ENCODE results near the gene LRP11. TPM values are rescaled to one million over a fixed set of nuclear protein-coding genes. Genes with fewer than 3 reads are reported as not detected.

LRP11 gene
- polyA plus RNA-seq, 2 of the 4 experiments (the other 2 are of a cell fraction): 48.9 to 57.7 TPM

- ChIA-PET POLR2A (interaction anchor here (1.4 kb wide), 1 partner anchor 22 kb away, joined by 3 read pairs; no protein-coding TSS in a partner anchor), CTCF (interaction anchor here (0.6 to 2.4 kb wide), 6 partner anchors 9 to 1232 kb away, joined by 3 to 9 read pairs (median 4); no protein-coding TSS in a partner anchor)
- TF ChIP-seq NPAS2 (CRISPR knock-in tag; IDR thresholded peaks at IDR 0.05; ENCODE audit: borderline replicate concordance): no peak
- H3K27ac ChIP-seq: peak overlapping the region; percentile 76 to 92; a peak in 5 of 6 replicates
- WGBS (ENCODE audit: missing lambda C conversion rate): 66% methylated on average over 3 of the region's 3 CpGs
- H3K4me3 ChIP-seq: no peak overlapping the region
- no peak for ATAC-seq
- no peaks in the 10 kb centered on the region for H3K9me3 ChIP-seq
- no peak for DNase-seq (ENCODE audit: low read depth in 1 of 2, low spot score in 1 of 2)
- FAIRE-seq: no peak
- H3K4me2 ChIP-seq: no peak overlapping the region
- peaks cover 50% of the 10 kb centered on the region for H3K4me1 ChIP-seq
Measured at GRCh38 chr6:149885888-149886287, 21.7 kb upstream of the LRP11 start.

- CTCF ChIA-PET: interaction anchor here (1.1 to 2.4 kb wide), 5 partner anchors 18 to 51 kb away, joined by 3 to 9 read pairs (median 3); no protein-coding TSS in a partner anchor
- Histone ChIP-seq H3K4me3 (no peak overlapping the region), H3K4me2 (no peak overlapping the region), H3K27ac (peak overlapping the region in 1 of 2 experiments; percentile 76; a peak in 3 of 6 replicates), H3K4me1 (peaks cover 37% of the 10 kb centered on the region), H3K9me3 (no peaks in the 10 kb centered on the region)
- no peak for FAIRE-seq
- no peak for DNase-seq (ENCODE audit: low read depth in 1 of 2, low spot score in 1 of 2)
- POLR2A ChIA-PET: no interaction called here
- no peak for ATAC-seq
- TF ChIP-seq NPAS2 (CRISPR knock-in tag; IDR thresholded peaks at IDR 0.05; ENCODE audit: borderline replicate concordance) (no peak), RAD21 (conservative IDR thresholded peaks at IDR 0.05 in 1 of 2, IDR thresholded peaks at IDR 0.05 in 1 of 2) (no peak), BCL3 (IDR thresholded peaks at IDR 0.05) (no peak), KDM1A (IDR thresholded peaks at IDR 0.05; ENCODE audit: low read depth) (no peak), CHD4 (IDR thresholded peaks at IDR 0.05; ENCODE audit: borderline replicate concordance) (no peak), GATA3 (IDR thresholded peaks at IDR 0.05; ENCODE audit: borderline replicate concordance) (no peak), HOXA7 (CRISPR knock-in tag; IDR thresholded peaks at IDR 0.05) (no peak), ZSCAN20 (CRISPR knock-in tag; IDR thresholded peaks at IDR 0.05) (no peak), CEBPB (IDR thresholded peaks at IDR 0.05) (no peak), RARB (CRISPR knock-in tag; IDR thresholded peaks at IDR 0.05) (no peak), FOSB (CRISPR knock-in tag; IDR thresholded peaks at IDR 0.05) (no peak), HDAC2 (IDR thresholded peaks at IDR 0.05) (no peak)
- 85% methylated on average over 7 of the region's 7 CpGs for WGBS (ENCODE audit: missing lambda C conversion rate)
Measured at GRCh38 chr6:149884617-149885016, 20.5 kb upstream of the LRP11 start.

DNA sequence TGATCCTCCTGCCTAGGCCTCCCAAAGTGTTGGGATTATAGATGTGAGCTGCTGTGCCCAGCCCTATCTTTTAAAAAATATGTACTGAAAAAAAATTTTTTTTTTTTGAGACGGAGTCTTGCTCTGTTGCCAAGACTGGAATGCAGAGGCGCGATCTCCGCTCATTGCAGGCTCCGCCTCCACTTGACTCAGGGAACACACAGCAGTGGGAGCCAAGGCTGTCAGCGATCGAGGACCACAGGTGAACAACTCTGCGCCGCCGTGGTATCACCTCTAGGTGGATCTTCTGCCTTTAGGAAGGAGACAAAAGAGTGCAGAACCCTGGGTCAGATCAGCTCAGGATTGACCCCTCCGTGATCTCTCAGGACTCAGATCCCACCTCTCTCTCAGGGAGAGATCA lies 20.1 kb upstream of the LRP11 start:
- DNase-seq (ENCODE audit: low read depth in 1 of 2, low spot score in 1 of 2) (no peak), ATAC-seq (no peak), FAIRE-seq (no peak)
- TF ChIP-seq RAD21 (conservative IDR thresholded peaks at IDR 0.05 in 1 of 2, IDR thresholded peaks at IDR 0.05 in 1 of 2) (0 out of 5 replicates have a peak, but pooled peaks of 1 of the 2 experiments have one; percentile 7), RARB (CRISPR knock-in tag; IDR thresholded peaks at IDR 0.05) (no peak)
- ChIA-PET POLR2A (no interaction called here), CTCF (interaction anchor here (1.0 to 1.2 kb wide), 5 partner anchors 11 to 43 kb away, joined by 3 to 5 read pairs (median 3); no protein-coding TSS in a partner anchor)
- Histone ChIP-seq H3K9me3 (no peaks in the 10 kb centered on the region), H3K4me3 (no peak overlapping the region), H3K4me1 (peaks cover 33% of the 10 kb centered on the region), H3K4me2 (no peak overlapping the region), H3K27ac (peak overlapping the region in 1 of 2 experiments; percentile 76; a peak in 3 of 6 replicates)
- WGBS (ENCODE audit: missing lambda C conversion rate): 87% methylated on average over 11 of the region's 11 CpGs

GRCh38 chr6:149881860-149882259 lies 17.7 kb upstream of the LRP11 start:
- Histone ChIP-seq H3K4me3 (no peak overlapping the region), H3K4me1 (peaks cover 12% of the 10 kb centered on the region), H3K27ac (no peak overlapping the region), H3K9me3 (no peaks in the 10 kb centered on the region), H3K4me2 (no peak overlapping the region)
- POLR2A ChIA-PET: no interaction called here
- CTCF ChIA-PET: no interaction called here
- FAIRE-seq (no peak), DNase-seq (ENCODE audit: low read depth in 1 of 2, low spot score in 1 of 2) (no peak), ATAC-seq (no peak)
- 49% methylated on average over 2 of the region's 2 CpGs for WGBS (ENCODE audit: missing lambda C conversion rate)
- no peak for TF ChIP-seq HOXB13 (CRISPR knock-in tag; IDR thresholded peaks at IDR 0.05; ENCODE audit: low read depth)
- TF ChIP-seq, protein P1, sequence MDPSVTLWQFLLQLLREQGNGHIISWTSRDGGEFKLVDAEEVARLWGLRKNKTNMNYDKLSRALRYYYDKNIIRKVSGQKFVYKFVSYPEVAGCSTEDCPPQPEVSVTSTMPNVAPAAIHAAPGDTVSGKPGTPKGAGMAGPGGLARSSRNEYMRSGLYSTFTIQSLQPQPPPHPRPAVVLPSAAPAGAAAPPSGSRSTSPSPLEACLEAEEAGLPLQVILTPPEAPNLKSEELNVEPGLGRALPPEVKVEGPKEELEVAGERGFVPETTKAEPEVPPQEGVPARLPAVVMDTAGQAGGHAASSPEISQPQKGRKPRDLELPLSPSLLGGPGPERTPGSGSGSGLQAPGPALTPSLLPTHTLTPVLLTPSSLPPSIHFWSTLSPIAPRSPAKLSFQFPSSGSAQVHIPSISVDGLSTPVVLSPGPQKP (IDR thresholded peaks at IDR 0.05; ENCODE audit: low read depth, low read length): no peak
- TF ChIP-seq EHMT2 (IDR thresholded peaks at IDR 0.05; ENCODE audit: low read depth): no peak
- TF ChIP-seq SMC3 (IDR thresholded peaks at IDR 0.05): no peak
- TF ChIP-seq CTCF (IDR thresholded peaks at IDR 0.05): no peak
- TF ChIP-seq ESRRA (IDR thresholded peaks at IDR 0.05; ENCODE audit: borderline replicate concordance, low read length): no peak
- TF ChIP-seq RFX5 (IDR thresholded peaks at IDR 0.05): no peak
- no peak for TF ChIP-seq JUNB (IDR thresholded peaks at IDR 0.05)
- no peak for TF ChIP-seq CHD4 (IDR thresholded peaks at IDR 0.05; ENCODE audit: borderline replicate concordance)
- no peak for TF ChIP-seq RNF2 (IDR thresholded peaks at IDR 0.05; ENCODE audit: borderline replicate concordance, low read depth)
- no peak for TF ChIP-seq MYC (IDR thresholded peaks at IDR 0.05; ENCODE audit: borderline replicate concordance, low read length)
- no peak for TF ChIP-seq CBX2 (IDR thresholded peaks at IDR 0.05; ENCODE audit: borderline replicate concordance, low read depth)
- no peak for TF ChIP-seq MAFK (IDR thresholded peaks at IDR 0.05; ENCODE audit: partially characterized antibody)
- TF ChIP-seq JUN (IDR thresholded peaks at IDR 0.05): no peak

All from A549 (cell line).